Stimulated activated CD4-positive, alpha-beta T cell treated with anti-CD3 and anti-CD28 coated beads, TNF-alpha, amount 100 ng/mL, for 48 hours (primary cell): ENCODE data around the gene CD40LG.

Experiments
- DNase-seq, 3 donors: peaks; one replicate each; pipeline ENCODE4 v3.0.0-alpha.2; 2020; ENCODE audit warnings: low read depth in 3 of 3

The CD40LG gene

DNA sequence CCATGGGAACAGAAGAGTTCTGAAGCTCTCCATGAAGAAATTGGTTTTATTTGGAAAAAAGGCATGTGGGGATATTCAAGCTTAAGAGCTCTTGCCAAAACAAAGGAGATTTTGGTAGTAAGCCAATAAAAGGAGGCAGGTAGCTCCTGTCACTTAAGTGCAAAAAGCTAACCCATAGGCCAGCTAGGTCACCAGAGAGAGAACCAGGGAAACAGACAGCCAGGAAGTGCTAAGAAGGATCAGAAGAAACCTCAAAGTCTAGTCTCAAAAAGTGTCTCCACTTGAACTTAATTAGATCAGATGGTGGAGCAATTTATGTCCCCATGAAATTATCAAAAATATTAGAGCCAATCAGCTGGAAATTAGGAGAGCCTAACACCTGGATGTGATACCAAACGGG is 49.2 kb downstream of the CD40LG start:
- no peak for DNase-seq

DNA sequence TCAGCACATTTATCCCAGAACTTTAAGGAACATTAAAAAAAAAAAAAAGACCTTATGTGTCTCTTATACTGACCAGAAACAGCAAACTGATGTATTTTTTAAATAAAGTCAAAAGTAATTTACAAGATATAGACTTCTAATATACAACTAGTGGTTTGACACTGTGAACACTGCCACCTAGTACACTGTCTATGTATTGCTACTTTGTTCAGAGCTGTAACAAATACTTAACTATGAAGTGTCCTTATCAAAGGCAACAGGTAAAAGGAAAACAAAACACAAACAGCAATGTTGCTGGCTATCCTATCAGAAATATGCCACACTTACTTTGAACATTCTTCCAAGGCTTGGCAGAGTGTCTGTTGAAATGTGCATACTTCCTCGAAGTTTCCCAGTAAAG is 60.4 kb downstream of the CD40LG start:
- DNase-seq, result no peak
